Measurements from ENCODE around the gene RAB11FIP4. TPM values are rescaled to one million over a fixed set of nuclear protein-coding genes. Genes with fewer than 3 reads are reported as not detected.

Gene RAB11FIP4
- total RNA-seq, 4 donors from 2014 or later = 0.33 to 2.0 (median 1.2) TPM

DNA sequence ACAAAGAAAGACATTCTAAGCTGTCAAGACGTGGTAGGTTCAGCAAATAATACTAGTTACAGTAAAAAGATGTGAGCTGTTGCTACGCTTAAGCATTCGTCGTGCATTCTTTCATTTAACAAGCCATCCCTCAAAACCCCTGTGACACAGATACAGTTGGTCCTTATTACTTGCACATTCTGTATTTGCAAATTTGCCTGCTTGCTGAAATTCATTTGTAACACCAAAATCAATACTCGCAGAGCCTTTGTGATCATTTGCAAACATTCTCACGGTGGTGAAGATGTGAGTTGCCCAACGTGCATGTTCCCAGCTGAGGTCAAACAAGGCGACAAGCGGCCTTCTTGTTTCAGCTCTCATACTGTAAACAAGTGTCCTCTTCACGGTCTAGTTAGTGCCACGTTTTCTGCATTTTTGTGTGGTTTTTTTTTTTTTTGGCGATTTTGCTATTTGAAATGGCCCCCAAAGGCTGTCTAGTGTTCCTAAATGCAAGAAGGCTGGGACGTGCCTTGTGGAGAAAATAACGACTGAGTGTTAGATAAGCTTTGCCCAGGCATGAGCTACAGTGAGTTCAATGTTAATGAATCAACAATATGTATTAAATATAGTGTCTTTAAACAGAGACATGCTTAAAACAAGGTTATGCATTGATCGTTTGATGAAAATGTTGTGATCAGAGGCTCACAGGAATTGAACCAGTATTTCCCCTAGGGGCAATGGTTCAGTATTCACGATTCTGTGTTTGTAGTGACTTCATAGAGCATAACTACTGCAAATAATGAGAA, 84.1 kb downstream of the RAB11FIP4 start:
- TF ChIP-seq, protein P1, sequence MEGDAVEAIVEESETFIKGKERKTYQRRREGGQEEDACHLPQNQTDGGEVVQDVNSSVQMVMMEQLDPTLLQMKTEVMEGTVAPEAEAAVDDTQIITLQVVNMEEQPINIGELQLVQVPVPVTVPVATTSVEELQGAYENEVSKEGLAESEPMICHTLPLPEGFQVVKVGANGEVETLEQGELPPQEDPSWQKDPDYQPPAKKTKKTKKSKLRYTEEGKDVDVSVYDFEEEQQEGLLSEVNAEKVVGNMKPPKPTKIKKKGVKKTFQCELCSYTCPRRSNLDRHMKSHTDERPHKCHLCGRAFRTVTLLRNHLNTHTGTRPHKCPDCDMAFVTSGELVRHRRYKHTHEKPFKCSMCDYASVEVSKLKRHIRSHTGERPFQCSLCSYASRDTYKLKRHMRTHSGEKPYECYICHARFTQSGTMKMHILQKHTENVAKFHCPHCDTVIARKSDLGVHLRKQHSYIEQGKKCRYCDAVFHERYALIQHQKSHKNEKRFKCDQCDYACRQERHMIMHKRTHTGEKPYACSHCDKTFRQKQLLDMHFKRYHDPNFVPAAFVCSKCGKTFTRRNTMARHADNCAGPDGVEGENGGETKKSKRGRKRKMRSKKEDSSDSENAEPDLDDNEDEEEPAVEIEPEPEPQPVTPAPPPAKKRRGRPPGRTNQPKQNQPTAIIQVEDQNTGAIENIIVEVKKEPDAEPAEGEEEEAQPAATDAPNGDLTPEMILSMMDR (IDR thresholded peaks at IDR 0.05; ENCODE audit: low read depth) = no peak

DNA sequence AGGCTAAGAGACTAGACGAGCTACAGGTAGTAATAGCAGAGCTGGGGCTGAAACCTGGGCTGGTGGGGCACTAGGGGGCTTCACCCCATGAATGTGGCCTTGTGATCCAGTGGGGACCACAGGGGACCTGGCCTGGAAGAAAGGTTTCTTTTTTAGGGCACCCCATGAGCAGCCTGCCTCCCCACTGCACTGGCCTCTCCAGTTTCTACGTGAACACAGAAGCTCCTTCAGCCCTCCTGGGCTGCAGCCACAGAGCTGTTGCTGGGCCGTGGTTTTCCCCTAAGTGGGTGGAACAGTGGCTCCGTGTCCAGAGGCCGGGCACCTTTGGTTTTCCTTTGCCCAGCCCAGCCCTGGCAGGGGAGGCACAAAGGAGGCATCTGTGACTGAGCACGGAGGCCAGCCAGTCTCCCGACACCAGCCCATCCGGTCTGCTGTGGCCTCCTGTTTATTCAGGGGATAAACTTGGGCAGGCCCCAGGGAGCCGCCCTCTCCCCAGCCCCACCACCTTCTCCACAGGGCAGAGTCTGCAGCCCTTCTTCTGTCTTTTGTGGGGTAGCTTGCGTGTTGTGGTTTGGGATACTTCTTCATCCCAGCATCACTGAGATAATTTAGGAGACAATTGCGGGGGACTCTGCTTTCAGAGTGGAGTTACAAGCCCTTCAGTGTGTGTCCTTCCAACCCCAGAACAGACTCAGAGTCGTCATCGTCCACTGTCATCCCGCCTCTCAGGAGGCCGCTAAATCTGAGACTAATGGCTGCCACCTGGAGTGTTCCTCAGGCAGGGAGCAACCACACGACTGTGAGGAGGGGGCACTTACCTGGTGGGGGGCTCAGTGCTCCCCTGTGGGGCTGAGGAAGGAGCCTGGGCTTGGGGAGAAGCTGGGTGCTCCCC, 85.3 kb downstream of the RAB11FIP4 start:
- TF ChIP-seq, protein P1 (IDR thresholded peaks at IDR 0.05; ENCODE audit: low read depth) = no peak

DNA sequence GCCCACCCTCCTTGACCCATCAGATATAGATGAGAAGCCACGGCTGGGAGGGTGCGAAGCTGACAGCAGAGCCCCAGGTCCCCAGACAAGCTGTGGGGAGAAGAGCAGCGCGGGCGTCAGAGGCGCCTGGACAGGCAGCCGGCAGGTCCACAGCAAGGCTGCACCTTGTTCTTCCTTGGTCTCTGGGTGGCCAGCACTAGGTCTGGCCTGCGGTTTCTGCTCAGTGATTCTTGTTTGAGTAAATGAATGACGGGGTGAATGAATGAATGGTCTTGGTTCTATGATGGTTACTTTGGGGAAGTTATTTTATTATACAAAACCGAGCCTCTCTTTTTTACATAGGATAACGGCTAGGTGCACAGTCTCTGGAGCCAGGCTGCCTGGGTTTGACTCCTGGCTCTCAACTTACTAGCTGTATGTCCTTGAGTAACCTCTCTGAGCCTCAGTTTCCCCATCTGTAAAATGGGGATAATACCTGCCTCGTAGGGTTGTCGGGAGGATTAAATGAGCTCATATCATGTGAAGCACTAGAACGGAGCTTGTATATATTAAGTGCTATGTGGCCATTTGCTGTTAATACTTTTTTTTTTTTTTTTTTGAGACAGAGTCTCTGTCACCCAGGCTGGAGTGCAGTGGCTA, 86.1 kb downstream of the RAB11FIP4 start:
- TF ChIP-seq, protein P1 (IDR thresholded peaks at IDR 0.05; ENCODE audit: low read depth) = no peak

DNA sequence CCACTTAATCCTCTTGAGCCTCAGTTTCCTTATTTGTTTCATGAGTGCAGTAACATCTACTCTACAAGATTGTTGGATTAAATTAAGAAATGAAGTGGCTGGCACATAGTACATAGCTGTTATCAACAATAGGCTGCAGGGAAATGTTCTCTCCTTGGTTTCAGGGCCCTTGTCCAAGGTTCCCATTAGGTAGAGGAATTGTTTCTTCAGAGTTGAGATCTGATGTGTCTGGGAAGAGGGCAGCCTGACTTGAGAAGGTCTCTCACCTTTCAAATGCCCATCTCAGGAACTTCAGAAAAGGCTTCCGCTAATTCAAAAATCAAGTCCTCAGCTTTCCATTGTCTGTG, 87.6 kb downstream of the RAB11FIP4 start:
- TF ChIP-seq, protein P1 (IDR thresholded peaks at IDR 0.05; ENCODE audit: low read depth) = no peak

DNA sequence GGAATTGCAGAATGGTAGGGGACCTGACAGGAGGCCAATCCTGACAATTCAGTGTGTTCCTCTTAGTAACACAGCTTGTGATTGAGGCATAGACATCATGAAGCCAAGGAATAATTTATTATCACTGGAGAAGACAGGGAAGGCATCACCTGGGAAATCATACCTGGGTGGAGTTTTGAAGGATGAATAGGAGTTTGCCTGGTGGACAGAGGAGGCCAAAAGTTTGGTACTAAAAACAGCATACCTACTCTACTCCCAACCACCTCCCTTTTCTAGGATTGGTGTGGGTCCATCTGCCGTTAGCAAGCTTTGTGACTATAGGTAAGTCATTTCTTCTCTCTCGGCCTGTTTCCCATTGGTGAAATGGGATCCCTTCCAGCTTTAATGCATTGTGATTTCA, 88.0 kb downstream of the RAB11FIP4 start:
- TF ChIP-seq, protein P1 (IDR thresholded peaks at IDR 0.05; ENCODE audit: low read depth) = no peak

DNA sequence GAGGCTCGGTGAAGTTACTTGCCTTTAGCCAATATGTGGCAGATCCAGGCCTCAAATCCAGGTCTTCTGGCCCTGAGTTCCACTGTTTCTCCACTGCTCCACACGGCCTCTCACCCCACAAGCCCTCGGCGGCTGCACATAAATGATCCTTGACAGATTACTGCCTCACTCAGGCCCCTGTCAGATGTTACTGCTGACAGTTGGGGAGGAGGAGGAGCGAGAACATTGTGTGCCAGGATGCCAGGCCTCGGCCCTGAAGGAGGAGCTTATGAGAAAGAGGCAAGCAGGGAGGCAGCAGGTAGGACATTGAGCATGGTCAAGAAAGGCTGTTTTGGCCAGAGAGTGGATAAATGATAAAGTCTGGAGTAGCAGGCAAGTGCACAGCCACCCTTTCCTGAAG, 88.6 kb downstream of the RAB11FIP4 start:
- TF ChIP-seq, protein P1 (IDR thresholded peaks at IDR 0.05; ENCODE audit: low read depth) = no peak

All from subcutaneous adipose tissue (tissue), 4 donors.